ENCODE measurements around the gene YIF1A. TPM values are rescaled to one million over a fixed set of nuclear protein-coding genes. Genes with fewer than 3 reads are reported as not detected.
A peak's percentile ranks its signal among the peaks of the same experiment; 100 is the strongest.
"Not testable (repeated sequence)": the region's sequence is repeated elsewhere in the genome, so short reads cannot be mapped to it uniquely, and the experiment has no call there.

Gene YIF1A
- total RNA-seq, 1 experiment from 2014 or later = 245 TPM

DNA sequence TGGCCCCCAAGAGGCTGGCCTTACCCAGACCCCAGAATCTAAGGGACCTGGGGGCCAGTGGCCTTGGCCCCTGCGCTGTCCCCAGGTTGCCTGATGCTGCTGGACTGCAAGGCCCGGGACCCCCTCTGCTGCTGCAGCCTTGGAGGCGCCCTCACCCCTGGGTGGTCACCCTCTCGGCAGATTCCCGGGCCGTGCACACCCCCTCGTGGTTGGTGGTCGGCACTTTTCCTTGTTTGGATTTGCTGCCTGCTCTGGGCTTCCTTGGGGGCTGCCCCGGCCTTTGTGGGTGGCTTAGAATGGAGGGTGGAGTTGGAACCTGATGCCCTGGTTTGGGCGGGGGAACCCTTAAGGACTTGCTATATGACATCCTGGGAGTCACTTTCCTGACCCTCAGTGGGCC is 42.0 kb upstream of the YIF1A start:
- DNase-seq (ENCODE audit: low read depth in 1 of 2, low spot score in 2 of 2) = peak; percentile 99
- Histone ChIP-seq H3K9me3 (replicated peaks) (no peaks in the 10 kb centered on the region), H3K36me3 (peaks cover 52% of the 10 kb centered on the region), H3K27me3 (replicated peaks) (no peaks in the 10 kb centered on the region), H3K4me1 (replicated peaks) (peaks cover 82% of the 10 kb centered on the region), H3K4me3 (no peak overlapping the region), H3K27ac (peak overlapping the region; percentile 94)

DNA sequence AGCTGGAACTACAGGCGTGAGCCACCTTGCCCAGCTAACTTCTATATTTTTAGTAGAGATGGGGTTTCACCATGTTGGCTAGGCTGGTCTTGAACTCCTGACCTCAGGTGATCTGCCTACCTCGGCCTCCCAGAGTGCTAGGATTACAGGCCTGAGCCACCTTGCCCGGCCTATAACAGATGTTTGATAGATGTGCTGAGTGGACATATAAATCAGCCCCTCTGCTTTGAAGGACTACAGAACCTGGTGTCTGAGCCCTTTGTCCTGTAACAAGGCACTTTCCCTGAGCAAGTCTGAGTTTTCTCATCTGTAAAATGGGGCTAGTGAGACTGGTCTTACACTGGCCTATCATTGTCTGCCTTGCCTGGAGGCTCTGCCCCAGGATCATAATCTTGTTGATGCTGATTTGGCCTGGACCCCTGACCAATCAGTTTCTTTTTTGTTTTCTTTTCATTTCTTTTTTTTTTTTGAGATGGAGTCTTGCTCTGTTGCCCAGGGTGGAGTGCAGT is 40.3 kb upstream of the YIF1A start:
- no peaks in the 10 kb centered on the region for H3K27me3 ChIP-seq (replicated peaks)
- no peaks in the 10 kb centered on the region for H3K9me3 ChIP-seq (replicated peaks)
- peaks cover 82% of the 10 kb centered on the region for H3K4me1 ChIP-seq (replicated peaks)
- peaks cover 35% of the 10 kb centered on the region for H3K36me3 ChIP-seq
- peak in 1 of 2 experiments; percentile 66 for DNase-seq (ENCODE audit: low read depth in 1 of 2, low spot score in 2 of 2)
- peak overlapping the region; percentile 94 for H3K27ac ChIP-seq
- H3K4me3 ChIP-seq = no peak overlapping the region

DNA sequence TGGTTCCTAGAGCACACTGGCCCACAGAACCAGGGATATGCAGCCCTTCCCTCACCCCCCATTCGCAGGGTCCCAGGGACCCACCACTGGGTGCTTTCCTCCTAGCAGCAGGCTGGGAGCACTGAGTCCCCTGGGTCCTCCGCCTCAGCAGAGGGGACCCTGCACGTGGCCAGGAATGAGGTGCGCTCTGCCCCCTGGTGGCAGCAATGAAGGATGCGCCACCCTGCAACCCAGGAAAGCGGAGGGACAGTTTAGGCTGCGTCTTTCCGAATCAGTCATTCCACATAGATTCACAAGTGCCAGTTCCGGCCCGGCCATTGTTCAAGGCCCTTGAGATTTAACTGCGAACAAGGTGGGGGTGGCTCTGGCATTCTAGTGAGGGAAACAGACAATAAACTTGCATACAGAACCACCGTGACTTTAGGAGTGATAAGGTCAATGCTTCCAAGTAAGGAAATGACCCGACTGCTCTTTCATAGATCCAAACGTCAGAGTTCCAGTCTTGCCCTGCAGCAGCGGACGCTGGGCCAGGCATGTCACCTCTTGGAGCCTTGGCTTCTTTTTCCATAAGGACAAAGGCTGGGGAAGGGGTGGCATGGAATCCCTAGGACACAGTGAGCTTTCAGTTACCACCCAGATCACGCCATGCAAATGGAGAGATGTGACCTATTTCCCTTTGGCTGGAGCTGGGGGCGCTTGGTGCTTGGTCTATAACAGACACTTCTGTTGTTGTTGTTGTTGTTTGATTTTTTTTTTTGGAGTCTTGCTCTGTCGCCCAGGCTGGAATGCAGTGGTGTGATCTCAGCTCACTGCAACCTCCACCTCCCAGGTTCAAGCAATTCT is 39.6 kb upstream of the YIF1A start:
- no peaks in the 10 kb centered on the region for H3K27me3 ChIP-seq (replicated peaks)
- H3K4me3 ChIP-seq = no peak overlapping the region
- peaks cover 89% of the 10 kb centered on the region for H3K4me1 ChIP-seq (replicated peaks)
- peak overlapping the region; percentile 94 for H3K27ac ChIP-seq
- peak; percentile 99 to 100 for DNase-seq (ENCODE audit: low read depth in 1 of 2, low spot score in 2 of 2)
- H3K36me3 ChIP-seq = peaks cover 30% of the 10 kb centered on the region
- no peaks in the 10 kb centered on the region for H3K9me3 ChIP-seq (replicated peaks)

DNA sequence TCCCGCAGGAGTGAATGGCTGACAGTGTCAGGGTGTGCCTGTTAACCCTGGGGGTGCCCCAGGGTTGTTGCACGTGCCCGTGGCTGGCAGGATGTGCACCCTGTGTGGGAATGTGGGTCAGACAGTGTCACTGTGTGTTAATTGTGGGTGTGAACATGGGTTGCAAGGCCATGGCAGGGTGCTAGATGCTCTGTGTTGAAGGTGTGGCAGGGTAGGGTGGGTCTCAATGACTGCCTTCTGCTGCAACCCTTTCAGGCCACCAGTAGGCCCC is 39.0 kb upstream of the YIF1A start:
- peak in 1 of 2 experiments; percentile 96 for DNase-seq (ENCODE audit: low read depth in 1 of 2, low spot score in 2 of 2)
- H3K9me3 ChIP-seq (replicated peaks) = no peaks in the 10 kb centered on the region
- H3K4me3 ChIP-seq = no peak overlapping the region
- H3K27ac ChIP-seq = peak overlapping the region; percentile 94
- H3K27me3 ChIP-seq (replicated peaks) = no peaks in the 10 kb centered on the region
- H3K36me3 ChIP-seq = peaks cover 24% of the 10 kb centered on the region
- H3K4me1 ChIP-seq (replicated peaks) = peaks cover 92% of the 10 kb centered on the region

DNA sequence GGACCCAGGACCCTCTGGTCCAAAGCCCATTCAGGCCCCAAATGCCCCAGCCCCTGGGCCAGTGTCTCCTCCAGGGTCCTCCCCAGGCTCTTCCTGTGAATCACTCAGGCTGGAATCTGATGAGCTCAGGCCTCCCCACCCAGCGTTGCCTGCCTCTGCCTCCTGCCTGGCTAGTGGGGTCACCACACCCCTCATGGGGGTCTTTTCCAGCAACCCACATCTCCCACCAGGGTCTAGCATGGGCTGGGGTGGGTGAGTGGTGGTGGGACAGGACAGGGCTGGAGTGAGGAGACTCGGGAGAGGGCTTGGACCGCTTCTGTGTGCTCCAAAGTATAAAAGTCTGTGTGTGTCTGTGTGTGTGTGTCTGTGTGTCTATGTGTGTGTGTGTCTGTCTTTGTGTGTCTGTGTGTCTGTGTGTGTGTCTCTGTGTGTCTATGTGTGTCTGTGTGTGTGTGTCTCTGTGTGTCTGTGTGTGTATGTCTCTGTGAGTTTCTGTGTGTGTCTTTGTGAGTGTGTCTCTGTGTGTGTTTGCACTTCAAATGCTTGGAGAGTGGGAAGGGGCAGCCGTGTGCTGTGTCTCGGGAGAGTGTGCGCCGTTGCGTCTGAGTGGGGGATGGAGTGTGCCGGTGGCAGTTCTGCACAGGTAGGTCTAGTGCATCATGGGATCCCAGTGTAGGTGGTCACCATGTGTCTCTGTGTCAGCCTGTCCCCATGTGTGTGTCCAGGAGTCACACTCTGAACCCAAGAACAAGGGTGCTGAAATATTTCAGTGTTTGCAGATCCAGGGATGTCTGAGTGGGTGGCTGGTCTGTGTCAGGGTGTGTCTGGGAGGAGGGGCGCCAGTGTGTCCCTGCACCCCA is 38.5 kb upstream of the YIF1A start:
- DNase-seq (ENCODE audit: low read depth in 1 of 2, low spot score in 2 of 2) = peak; percentile 95 to 99
- H3K36me3 ChIP-seq = peaks cover 18% of the 10 kb centered on the region
- H3K4me1 ChIP-seq (replicated peaks) = peaks cover 91% of the 10 kb centered on the region
- H3K4me3 ChIP-seq = no peak overlapping the region
- no peaks in the 10 kb centered on the region for H3K27me3 ChIP-seq (replicated peaks)
- H3K9me3 ChIP-seq (replicated peaks) = no peaks in the 10 kb centered on the region
- H3K27ac ChIP-seq = peak overlapping the region; percentile 94

DNA sequence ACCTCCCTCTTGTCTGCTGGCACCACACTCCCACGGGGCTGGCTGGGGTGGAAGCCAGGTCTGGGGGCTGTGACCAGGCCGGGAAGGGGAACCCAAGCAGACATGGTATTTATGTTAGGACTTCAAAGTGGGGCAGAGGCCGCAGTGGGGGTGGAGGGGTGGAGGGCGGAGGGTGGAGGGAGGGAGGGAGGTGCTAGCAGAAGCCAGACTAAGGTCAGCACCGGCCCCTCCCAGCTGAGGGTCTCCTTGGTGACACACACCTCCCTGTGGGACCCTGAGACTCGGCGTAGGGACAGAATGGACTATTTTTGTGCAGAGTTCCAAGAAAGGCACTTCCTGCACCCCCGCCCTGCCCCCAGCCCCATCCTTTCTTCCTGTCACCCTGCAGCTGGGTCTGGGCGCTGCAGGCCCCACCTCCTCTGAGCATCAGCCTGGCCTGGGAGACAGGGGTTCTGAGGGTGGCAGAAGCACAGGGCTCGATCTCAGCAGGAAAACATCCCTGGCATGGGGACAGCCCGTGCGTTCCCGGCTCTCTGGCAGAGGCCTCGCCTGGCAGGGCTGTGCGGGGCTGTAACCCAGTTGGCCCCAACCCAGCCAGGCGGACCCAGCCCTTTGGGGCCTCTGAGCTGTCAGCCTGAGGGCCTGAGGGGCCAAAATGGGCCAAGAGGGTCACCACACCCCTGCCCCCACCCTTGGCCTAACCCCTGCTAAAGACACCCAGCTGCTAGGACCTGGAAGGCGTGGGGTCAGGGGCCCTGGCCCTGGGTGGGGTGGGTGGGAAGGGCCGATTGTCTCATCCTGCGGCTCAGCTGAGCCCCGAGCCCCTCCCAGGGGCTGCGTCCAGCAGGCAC is 37.5 kb upstream of the YIF1A start:
- H3K4me3 ChIP-seq = no peak overlapping the region
- H3K9me3 ChIP-seq (replicated peaks) = no peaks in the 10 kb centered on the region
- no peaks in the 10 kb centered on the region for H3K27me3 ChIP-seq (replicated peaks)
- peak overlapping the region; percentile 94 for H3K27ac ChIP-seq
- peak; percentile 100 for DNase-seq (ENCODE audit: low read depth in 1 of 2, low spot score in 2 of 2)
- H3K36me3 ChIP-seq = peaks cover 9% of the 10 kb centered on the region
- peaks cover 82% of the 10 kb centered on the region for H3K4me1 ChIP-seq (replicated peaks)

DNA sequence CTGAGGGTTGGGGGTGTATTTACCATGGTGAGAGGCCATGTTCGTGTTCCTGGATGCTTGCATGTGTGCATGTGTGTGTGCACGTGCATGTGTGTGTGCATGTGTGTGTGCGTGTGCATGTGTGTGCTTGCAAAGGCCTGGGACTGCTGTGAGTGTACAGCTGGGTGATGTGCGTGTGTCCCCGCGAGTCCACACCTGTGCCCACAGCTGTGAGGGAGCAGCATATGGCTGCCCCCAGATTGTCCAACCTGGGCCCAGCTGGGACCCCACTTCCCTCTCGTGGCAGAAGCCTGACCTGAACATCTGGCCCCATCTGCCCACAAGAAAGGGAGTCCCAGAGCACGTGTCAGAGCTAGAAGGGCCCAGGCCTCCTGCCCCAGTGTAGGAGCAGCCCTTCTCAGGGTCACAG is 36.3 kb upstream of the YIF1A start:
- Histone ChIP-seq H3K4me3 (no peak overlapping the region), H3K4me1 (replicated peaks) (peaks cover 70% of the 10 kb centered on the region), H3K36me3 (no peaks in the 10 kb centered on the region), H3K27ac (peak overlapping the region; percentile 75), H3K9me3 (replicated peaks) (no peaks in the 10 kb centered on the region), H3K27me3 (replicated peaks) (no peaks in the 10 kb centered on the region)
- DNase-seq (ENCODE audit: low read depth in 1 of 2, low spot score in 2 of 2) = peak in 1 of 2 experiments; percentile 82

DNA sequence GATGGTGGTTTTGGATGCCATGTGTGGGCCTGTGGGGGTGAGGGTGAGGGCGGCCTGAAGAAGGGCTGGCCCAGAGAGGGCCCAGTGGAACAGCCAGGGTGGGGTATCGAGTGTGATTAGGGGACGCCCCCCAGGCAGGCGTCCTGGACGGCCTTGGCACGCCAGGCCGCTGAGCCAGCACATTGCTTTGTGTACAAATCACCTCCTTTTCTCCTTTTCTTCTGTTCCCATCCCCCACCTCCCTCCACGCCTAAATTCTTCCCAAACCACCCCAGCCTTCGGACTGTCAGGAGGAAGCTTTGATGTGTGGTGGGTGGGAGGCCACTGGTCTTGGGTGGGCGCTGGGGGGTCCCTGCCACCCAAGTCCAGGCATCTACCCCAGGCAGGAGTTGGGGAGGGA is 35.7 kb upstream of the YIF1A start:
- peak; percentile 100 for DNase-seq (ENCODE audit: low read depth in 1 of 2, low spot score in 2 of 2)
- H3K4me1 ChIP-seq (replicated peaks) = peaks cover 64% of the 10 kb centered on the region
- no peaks in the 10 kb centered on the region for H3K27me3 ChIP-seq (replicated peaks)
- H3K9me3 ChIP-seq (replicated peaks) = no peaks in the 10 kb centered on the region
- H3K36me3 ChIP-seq = no peaks in the 10 kb centered on the region
- H3K4me3 ChIP-seq = no peak overlapping the region
- peak overlapping the region; percentile 75 for H3K27ac ChIP-seq

DNA sequence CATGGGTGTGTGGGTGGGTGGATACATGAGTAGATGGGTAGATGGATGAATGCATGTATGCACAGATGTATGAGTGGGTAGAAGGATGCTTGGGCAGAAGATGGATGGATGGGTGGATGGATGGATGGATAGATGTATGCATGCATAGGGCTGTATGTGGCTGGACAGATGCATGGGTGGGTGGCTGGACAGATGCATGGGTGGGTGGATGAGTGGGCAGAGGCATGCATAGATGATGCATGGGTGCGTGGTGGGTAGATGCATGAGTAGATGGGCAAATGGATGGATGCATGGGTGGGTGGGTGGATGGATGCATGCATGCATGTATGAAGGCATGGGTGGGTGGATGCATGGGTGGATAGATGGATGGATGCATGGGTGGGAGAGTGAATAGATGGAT is 34.7 kb upstream of the YIF1A start:
- no peak overlapping the region for H3K4me3 ChIP-seq
- H3K27me3 ChIP-seq (replicated peaks) = no peaks in the 10 kb centered on the region
- no peak for DNase-seq (ENCODE audit: low read depth in 1 of 2, low spot score in 2 of 2)
- no peaks in the 10 kb centered on the region for H3K36me3 ChIP-seq
- peaks cover 61% of the 10 kb centered on the region for H3K4me1 ChIP-seq (replicated peaks)
- H3K9me3 ChIP-seq (replicated peaks) = no peaks in the 10 kb centered on the region
- no peak overlapping the region for H3K27ac ChIP-seq

DNA sequence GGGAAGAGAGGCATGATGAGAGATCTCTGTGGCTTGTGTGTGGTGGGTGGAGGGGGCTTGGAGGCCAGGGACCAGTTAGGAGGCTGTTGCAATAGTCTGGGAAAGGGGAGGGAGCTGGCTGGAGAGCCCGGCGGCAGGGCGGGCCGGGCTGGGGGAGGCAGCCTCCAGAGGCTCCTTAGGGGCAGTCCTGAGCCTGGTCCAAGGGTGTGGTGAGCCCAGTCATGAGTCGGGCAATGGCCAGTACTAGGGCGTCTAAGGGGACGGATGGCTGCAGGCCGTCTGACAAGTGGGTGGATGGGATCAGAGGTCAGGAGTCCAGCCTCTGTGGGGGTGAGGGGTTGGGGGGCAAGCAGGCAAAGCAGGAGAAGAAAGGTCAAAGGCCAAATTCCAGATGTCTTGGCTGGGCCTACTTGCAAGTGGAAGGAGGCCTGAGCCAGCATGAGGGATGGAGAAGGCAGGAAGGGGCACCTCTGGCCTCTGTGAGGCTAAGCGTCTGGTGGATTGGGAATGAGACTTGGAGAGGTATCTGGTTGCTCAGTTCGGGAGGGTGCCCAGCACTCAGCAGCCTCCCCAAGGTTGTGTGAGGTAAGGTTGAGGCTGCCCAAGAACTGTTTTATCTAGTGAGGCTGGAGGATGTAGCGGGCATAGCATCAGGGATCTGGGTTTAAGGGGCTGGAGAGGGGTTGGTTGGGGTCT is 33.9 kb upstream of the YIF1A start:
- no peaks in the 10 kb centered on the region for H3K27me3 ChIP-seq (replicated peaks)
- DNase-seq (ENCODE audit: low read depth in 1 of 2, low spot score in 2 of 2) = no peak
- H3K27ac ChIP-seq = no peak overlapping the region
- no peak overlapping the region for H3K4me3 ChIP-seq
- H3K4me1 ChIP-seq (replicated peaks) = peaks cover 61% of the 10 kb centered on the region
- H3K9me3 ChIP-seq (replicated peaks) = no peaks in the 10 kb centered on the region
- no peaks in the 10 kb centered on the region for H3K36me3 ChIP-seq

DNA sequence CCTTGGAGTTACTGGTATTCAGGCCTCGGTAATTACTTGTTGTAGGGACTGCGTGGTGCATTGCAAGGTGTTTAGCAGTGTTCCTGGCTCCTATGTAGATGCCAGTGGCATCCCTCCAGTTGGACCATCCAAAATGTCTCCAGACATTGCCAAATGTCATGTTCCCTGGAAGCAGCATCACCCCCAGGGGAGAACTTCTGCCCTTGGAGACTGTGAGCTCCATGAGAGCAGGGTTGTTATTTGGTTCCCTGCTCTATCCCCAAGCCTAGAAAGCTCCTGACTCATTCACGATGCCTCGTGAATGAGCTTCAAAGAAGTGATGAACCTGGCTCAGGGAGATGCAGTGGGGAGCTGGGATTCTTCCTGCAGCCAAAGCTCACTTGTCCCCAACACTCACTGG is 32.7 kb upstream of the YIF1A start:
- no peak for DNase-seq (ENCODE audit: low read depth in 1 of 2, low spot score in 2 of 2)
- no peak overlapping the region for H3K4me3 ChIP-seq
- peaks cover 1% of the 10 kb centered on the region; the same call in 1 of the 2 replicates for H3K9me3 ChIP-seq (replicated peaks)
- H3K27me3 ChIP-seq (replicated peaks) = no peaks in the 10 kb centered on the region
- no peak overlapping the region for H3K27ac ChIP-seq
- H3K36me3 ChIP-seq = peaks cover 2% of the 10 kb centered on the region
- H3K4me1 ChIP-seq (replicated peaks) = peaks cover 60% of the 10 kb centered on the region

DNA sequence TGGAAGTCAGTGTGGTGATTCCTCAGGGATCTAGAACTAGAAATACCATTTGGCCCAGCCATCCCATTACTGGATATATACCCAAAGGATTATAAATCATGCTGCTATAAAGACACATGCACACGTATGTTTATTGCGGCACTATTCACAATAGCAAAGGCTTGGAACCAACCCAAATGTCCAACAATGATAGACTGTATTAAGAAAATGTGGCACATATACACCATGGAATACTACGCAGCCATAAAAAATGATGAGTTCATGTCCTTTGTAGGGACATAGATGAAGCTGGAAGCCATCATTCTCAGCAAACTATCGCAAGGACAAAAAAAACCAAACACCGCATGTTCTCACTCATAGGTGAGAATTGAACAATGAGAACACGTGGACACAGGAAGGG is 31.8 kb upstream of the YIF1A start:
- H3K27me3 ChIP-seq (replicated peaks); H3K27ac ChIP-seq; H3K9me3 ChIP-seq (replicated peaks); H3K4me3 ChIP-seq; DNase-seq (ENCODE audit: low read depth in 1 of 2, low spot score in 2 of 2): not testable (repeated sequence)
- peaks cover 61% of the 10 kb centered on the region for H3K4me1 ChIP-seq (replicated peaks)
- peaks cover 11% of the 10 kb centered on the region for H3K36me3 ChIP-seq

DNA sequence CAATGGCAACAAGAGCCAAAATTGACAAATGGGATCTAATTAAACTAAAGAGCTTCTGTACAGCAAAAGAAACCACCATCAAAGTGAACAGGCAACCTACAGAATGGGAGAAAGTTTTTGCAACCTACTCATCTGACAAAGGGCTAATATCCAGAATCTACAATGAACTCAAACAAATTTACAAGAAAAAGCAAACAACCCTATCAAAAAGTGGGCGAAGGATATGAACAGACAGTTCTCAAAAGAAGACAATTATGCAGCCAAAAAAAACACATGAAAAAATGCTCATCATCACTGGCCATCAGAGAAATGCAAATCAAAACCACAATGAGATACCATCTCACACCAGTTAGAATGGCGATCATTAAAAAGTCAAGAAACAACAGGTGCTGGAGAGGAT is 31.3 kb upstream of the YIF1A start:
- not testable (repeated sequence) for H3K9me3 ChIP-seq (replicated peaks); H3K4me3 ChIP-seq; H3K27ac ChIP-seq; H3K27me3 ChIP-seq (replicated peaks); DNase-seq (ENCODE audit: low read depth in 1 of 2, low spot score in 2 of 2)
- H3K4me1 ChIP-seq (replicated peaks) = peaks cover 61% of the 10 kb centered on the region
- H3K36me3 ChIP-seq = peaks cover 16% of the 10 kb centered on the region
